ENCODE data around the gene SPHK2.

SPHK2 gene

DNA sequence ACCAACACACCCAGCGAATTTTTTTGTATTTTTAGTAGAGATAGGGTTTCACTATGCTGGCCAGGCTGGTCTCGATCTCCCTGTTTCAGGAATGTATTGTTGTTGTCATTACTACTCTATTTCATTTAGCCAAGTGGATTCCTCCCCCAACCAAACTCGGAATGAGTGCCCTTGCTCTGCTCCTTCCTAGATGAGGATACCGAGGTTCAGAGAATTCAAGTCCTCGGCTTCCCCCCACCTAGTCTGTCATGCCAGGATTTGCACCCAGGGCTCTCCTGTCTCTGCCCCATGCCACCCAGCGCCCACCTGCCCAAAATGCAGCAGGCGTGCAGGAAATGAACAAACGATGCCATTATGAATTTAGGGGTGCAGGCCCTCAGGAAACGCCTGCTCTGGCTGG lies 16.3 kb upstream of the SPHK2 start:
- Histone ChIP-seq H3K36me3 (ENCODE audit: control insufficient read depth in 2 of 2, insufficient read depth in 1 of 2, low read length in 2 of 2) (no peaks in the 10 kb centered on the region), H3K9me3 (ENCODE audit: control insufficient read depth, insufficient read depth, low read depth, low read length) (no peaks in the 10 kb centered on the region), H3K27ac (ENCODE audit: extremely low read depth, low read depth, low read length) (no peak overlapping the region), H3K4me3 (ENCODE audit: low read depth, low read length) (no peak overlapping the region), H3K4me1 (ENCODE audit: control insufficient read depth, insufficient read depth, low read length) (no peaks in the 10 kb centered on the region)
- POLR2A ChIA-PET = interaction anchor here (0.6 to 1.5 kb wide), 2 partner anchors 15 to 72 kb away, joined by 3 to 5 read pairs; no protein-coding TSS in a partner anchor
- no peak for TF ChIP-seq ZNF112 (tag by site-specific recombination; IDR thresholded peaks at IDR 0.05)
- no peak for TF ChIP-seq ZNF654 (tag by site-specific recombination; IDR thresholded peaks at IDR 0.05; ENCODE audit: low read depth)
- TF ChIP-seq, protein P1, sequence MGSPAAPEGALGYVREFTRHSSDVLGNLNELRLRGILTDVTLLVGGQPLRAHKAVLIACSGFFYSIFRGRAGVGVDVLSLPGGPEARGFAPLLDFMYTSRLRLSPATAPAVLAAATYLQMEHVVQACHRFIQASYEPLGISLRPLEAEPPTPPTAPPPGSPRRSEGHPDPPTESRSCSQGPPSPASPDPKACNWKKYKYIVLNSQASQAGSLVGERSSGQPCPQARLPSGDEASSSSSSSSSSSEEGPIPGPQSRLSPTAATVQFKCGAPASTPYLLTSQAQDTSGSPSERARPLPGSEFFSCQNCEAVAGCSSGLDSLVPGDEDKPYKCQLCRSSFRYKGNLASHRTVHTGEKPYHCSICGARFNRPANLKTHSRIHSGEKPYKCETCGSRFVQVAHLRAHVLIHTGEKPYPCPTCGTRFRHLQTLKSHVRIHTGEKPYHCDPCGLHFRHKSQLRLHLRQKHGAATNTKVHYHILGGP (tag by site-specific recombination; IDR thresholded peaks at IDR 0.05) = no peak
- TF ChIP-seq IKZF3 (tag by site-specific recombination; IDR thresholded peaks at IDR 0.05) = no peak
- no peak for TF ChIP-seq ZNF366 (tag by site-specific recombination; conservative IDR thresholded peaks at IDR 0.05)
- no peak for TF ChIP-seq ZNF621 (tag by site-specific recombination; IDR thresholded peaks at IDR 0.05)
- TF ChIP-seq SETDB1 (IDR thresholded peaks at IDR 0.05; ENCODE audit: insufficient read length, low read length) = no peak
- CTCF ChIA-PET = interaction anchor here (1.9 kb wide), 1 partner anchor 14 kb away, joined by 5 read pairs; no protein-coding TSS in a partner anchor

DNA sequence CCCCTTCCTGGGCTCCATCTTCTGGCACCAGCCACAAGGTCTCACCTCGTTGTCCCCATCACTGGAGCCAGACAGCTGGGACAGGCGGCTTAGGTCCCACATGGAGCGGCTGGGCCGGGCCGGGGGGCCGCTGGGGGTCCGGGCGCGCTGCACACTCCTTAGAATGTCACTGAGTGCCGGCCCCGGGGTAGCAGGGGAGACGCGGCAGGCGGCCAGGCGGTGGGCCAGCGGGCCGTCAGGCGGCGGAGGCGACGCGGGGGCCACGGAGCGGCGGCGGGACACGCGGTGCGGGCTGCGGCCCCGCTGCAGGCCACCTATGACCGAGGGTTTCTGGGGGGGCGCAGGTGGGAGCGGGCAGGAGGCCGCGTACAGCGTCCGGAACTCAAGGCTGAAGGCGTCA lies 15.9 kb upstream of the SPHK2 start:
- Histone ChIP-seq H3K36me3 (ENCODE audit: control insufficient read depth in 2 of 2, insufficient read depth in 1 of 2, low read length in 2 of 2) (no peaks in the 10 kb centered on the region), H3K4me3 (ENCODE audit: low read depth, low read length) (no peak overlapping the region), H3K4me1 (ENCODE audit: control insufficient read depth, insufficient read depth, low read length) (no peaks in the 10 kb centered on the region), H3K9me3 (ENCODE audit: control insufficient read depth, insufficient read depth, low read depth, low read length) (no peaks in the 10 kb centered on the region), H3K27ac (ENCODE audit: extremely low read depth, low read depth, low read length) (no peak overlapping the region)
- ChIA-PET POLR2A (no interaction called here), CTCF (no interaction called here)
- TF ChIP-seq, protein P2, sequence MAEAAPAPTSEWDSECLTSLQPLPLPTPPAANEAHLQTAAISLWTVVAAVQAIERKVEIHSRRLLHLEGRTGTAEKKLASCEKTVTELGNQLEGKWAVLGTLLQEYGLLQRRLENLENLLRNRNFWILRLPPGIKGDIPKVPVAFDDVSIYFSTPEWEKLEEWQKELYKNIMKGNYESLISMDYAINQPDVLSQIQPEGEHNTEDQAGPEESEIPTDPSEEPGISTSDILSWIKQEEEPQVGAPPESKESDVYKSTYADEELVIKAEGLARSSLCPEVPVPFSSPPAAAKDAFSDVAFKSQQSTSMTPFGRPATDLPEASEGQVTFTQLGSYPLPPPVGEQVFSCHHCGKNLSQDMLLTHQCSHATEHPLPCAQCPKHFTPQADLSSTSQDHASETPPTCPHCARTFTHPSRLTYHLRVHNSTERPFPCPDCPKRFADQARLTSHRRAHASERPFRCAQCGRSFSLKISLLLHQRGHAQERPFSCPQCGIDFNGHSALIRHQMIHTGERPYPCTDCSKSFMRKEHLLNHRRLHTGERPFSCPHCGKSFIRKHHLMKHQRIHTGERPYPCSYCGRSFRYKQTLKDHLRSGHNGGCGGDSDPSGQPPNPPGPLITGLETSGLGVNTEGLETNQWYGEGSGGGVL (tag by site-specific recombination; IDR thresholded peaks at IDR 0.05) = no peak
- TF ChIP-seq ZNF544 (tag by site-specific recombination; IDR thresholded peaks at IDR 0.05) (no peak), ZSCAN30 (tag by site-specific recombination; IDR thresholded peaks at IDR 0.05) (no peak), ZNF777 (tag by site-specific recombination; IDR thresholded peaks at IDR 0.05; ENCODE audit: borderline replicate concordance) (no peak), GLIS1 (tag by site-specific recombination; IDR thresholded peaks at IDR 0.05) (no peak), ZNF624 (tag by site-specific recombination; IDR thresholded peaks at IDR 0.05) (no peak)

DNA sequence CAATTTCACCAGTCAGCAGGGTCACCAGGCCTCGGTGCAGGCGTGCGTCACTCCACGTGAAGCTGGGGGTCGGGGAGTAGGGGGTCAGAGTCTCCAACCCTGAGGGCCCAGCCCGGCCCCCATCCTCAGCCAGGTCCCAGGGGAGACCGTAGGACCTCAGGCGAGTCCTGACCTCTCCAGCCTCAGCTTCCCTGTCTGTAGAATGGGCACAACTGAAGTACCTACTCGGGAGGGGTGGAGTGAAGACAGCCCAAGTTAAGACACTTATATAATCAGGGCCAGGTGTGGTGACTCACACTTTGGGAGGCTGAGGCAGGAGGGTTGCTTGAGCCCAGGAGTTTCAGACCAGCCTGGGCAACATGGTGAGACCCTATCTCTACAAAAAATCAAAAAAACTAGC lies 15.5 kb upstream of the SPHK2 start:
- POLR2A ChIA-PET = no interaction called here
- H3K36me3 ChIP-seq (ENCODE audit: control insufficient read depth in 2 of 2, insufficient read depth in 1 of 2, low read length in 2 of 2) = no peaks in the 10 kb centered on the region
- no peak overlapping the region for H3K4me3 ChIP-seq (ENCODE audit: low read depth, low read length)
- CTCF ChIA-PET = no interaction called here
- H3K27ac ChIP-seq (ENCODE audit: extremely low read depth, low read depth, low read length) = no peak overlapping the region
- H3K9me3 ChIP-seq (ENCODE audit: control insufficient read depth, insufficient read depth, low read depth, low read length) = no peaks in the 10 kb centered on the region
- no peaks in the 10 kb centered on the region; the same call in 1 of the 2 replicates for H3K4me1 ChIP-seq (ENCODE audit: control insufficient read depth, insufficient read depth, low read length)
- TF ChIP-seq, protein P3, sequence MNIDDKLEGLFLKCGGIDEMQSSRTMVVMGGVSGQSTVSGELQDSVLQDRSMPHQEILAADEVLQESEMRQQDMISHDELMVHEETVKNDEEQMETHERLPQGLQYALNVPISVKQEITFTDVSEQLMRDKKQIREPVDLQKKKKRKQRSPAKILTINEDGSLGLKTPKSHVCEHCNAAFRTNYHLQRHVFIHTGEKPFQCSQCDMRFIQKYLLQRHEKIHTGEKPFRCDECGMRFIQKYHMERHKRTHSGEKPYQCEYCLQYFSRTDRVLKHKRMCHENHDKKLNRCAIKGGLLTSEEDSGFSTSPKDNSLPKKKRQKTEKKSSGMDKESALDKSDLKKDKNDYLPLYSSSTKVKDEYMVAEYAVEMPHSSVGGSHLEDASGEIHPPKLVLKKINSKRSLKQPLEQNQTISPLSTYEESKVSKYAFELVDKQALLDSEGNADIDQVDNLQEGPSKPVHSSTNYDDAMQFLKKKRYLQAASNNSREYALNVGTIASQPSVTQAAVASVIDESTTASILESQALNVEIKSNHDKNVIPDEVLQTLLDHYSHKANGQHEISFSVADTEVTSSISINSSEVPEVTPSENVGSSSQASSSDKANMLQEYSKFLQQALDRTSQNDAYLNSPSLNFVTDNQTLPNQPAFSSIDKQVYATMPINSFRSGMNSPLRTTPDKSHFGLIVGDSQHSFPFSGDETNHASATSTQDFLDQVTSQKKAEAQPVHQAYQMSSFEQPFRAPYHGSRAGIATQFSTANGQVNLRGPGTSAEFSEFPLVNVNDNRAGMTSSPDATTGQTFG (tag by site-specific recombination; IDR thresholded peaks at IDR 0.05; ENCODE audit: borderline replicate concordance) = no peak
- TF ChIP-seq ZNF121 (tag by site-specific recombination; IDR thresholded peaks at IDR 0.05) (peak; percentile 23; the same call in 1 of the 2 replicates), MEIS1 (CRISPR knock-in tag; IDR thresholded peaks at IDR 0.05; ENCODE audit: borderline replicate concordance) (no peak), GLI4 (tag by site-specific recombination; IDR thresholded peaks at IDR 0.05) (no peak), ZNF670 (tag by site-specific recombination; IDR thresholded peaks at IDR 0.05; ENCODE audit: low read depth) (no peak), YY1 (tag by site-specific recombination; IDR thresholded peaks at IDR 0.05) (no peak), SP2 (tag by site-specific recombination; IDR thresholded peaks at IDR 0.05) (no peak), ZNF621 (tag by site-specific recombination; IDR thresholded peaks at IDR 0.05) (no peak), FEZF1 (tag by site-specific recombination; IDR thresholded peaks at IDR 0.05) (no peak), ZNF843 (tag by site-specific recombination; IDR thresholded peaks at IDR 0.05) (no peak), ZBTB21 (tag by site-specific recombination; IDR thresholded peaks at IDR 0.05) (no peak), ZNF747 (tag by site-specific recombination; IDR thresholded peaks at IDR 0.05) (no peak), OSR2 (tag by site-specific recombination; IDR thresholded peaks at IDR 0.05) (no peak), KLF8 (tag by site-specific recombination; IDR thresholded peaks at IDR 0.05) (peak; percentile 26; the same call in 1 of the 2 replicates), KLF7 (tag by site-specific recombination; IDR thresholded peaks at IDR 0.05; ENCODE audit: borderline replicate concordance) (no peak)

Measured in HEK293 (cell line).